HepG2 (cell line): ENCODE data around the gene DTWD2.

Experiments
- FIP1L1 ChIP-seq: fragments of 200-400 bp; formaldehyde crosslinking; IDR thresholded peaks from 2 replicates; pipeline ENCODE4 v1.6.1; 2018; ENCODE audit warnings: low read depth, mild to moderate bottlenecking, low read length, moderate library complexity, borderline replicate concordance; ENCODE audit not compliant: insufficient read depth
- SMARCC2 ChIP-seq: fragments of 450-650 bp; IDR thresholded peaks from 2 replicates; pipeline ENCODE4 v1.6.1; 2017; ENCODE audit warnings: antibody characterized with exemption, mild to moderate bottlenecking
- ZBTB40 ChIP-seq, 2 experiments: fragments of 450-650 bp in 1 of 2; sonication (generic) in 1 of 2; formaldehyde crosslinking in 1 of 2; IDR thresholded peaks; 2 replicates each; pipeline versions ENCODE4 v1.6.1 to v1.8.0; 2016 to 2022; ENCODE audit warnings: antibody characterized with exemption in 1 of 2, mild to moderate bottlenecking in 1 of 2, missing genetic modification reagents in 1 of 2
- ZNF343 ChIP-seq: sonication (generic); formaldehyde crosslinking; IDR thresholded peaks from 2 replicates; pipeline ENCODE4 v1.4.0; 2020; ENCODE audit warnings: mild to moderate bottlenecking, missing genetic modification reagents
- TF ChIP-seq, protein P1 (sequence below): sonication (generic); formaldehyde crosslinking; IDR thresholded peaks from 2 replicates; pipeline ENCODE4 v1.4.0; 2020; ENCODE audit warnings: missing genetic modification reagents, mild to moderate bottlenecking, borderline replicate concordance

- no peak for TF ChIP-seq SMARCC2
- no peak for TF ChIP-seq FIP1L1
- TF ChIP-seq, protein P1, sequence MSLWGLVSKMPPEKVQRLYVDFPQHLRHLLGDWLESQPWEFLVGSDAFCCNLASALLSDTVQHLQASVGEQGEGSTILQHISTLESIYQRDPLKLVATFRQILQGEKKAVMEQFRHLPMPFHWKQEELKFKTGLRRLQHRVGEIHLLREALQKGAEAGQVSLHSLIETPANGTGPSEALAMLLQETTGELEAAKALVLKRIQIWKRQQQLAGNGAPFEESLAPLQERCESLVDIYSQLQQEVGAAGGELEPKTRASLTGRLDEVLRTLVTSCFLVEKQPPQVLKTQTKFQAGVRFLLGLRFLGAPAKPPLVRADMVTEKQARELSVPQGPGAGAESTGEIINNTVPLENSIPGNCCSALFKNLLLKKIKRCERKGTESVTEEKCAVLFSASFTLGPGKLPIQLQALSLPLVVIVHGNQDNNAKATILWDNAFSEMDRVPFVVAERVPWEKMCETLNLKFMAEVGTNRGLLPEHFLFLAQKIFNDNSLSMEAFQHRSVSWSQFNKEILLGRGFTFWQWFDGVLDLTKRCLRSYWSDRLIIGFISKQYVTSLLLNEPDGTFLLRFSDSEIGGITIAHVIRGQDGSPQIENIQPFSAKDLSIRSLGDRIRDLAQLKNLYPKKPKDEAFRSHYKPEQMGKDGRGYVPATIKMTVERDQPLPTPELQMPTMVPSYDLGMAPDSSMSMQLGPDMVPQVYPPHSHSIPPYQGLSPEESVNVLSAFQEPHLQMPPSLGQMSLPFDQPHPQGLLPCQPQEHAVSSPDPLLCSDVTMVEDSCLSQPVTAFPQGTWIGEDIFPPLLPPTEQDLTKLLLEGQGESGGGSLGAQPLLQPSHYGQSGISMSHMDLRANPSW (CRISPR knock-in tag): no peak
- TF ChIP-seq ZBTB40 (IDR thresholded peaks at IDR 0.05): no peak
- TF ChIP-seq ZBTB40 (CRISPR knock-in tag; IDR thresholded peaks at IDR 0.05): no peak
- no peak for TF ChIP-seq ZNF343 (CRISPR knock-in tag)
Observed at GRCh38 chr5:118882666-118883065, 105.7 kb downstream of the DTWD2 start.
